Erythroblast (primary cell): Measurements from ENCODE around the gene DGKD.
A peak's percentile ranks its signal among the peaks of the same experiment; 100 is the strongest.

Experiments
- DNase-seq, 2 experiments: peaks; one replicate each; lab custom pipeline; 2025; lab: John Stamatoyannopoulos, UW
- GATA1 ChIP-seq: IDR thresholded peaks from 2 replicates; pipeline ENCODE4 v1.6.1; 2011; ENCODE audit warnings: low read depth, mild to moderate bottlenecking, control low read depth, low read length, moderate library complexity
- POLR2A ChIP-seq: IDR thresholded peaks from 2 replicates; pipeline ENCODE4 v1.6.1; 2011; ENCODE audit warnings: mild to moderate bottlenecking, low read length

The DGKD gene

GRCh38 chr2:233399306-233400225 is 45.3 kb downstream of the DGKD start:
- no peak for DNase-seq
- TF ChIP-seq POLR2A, result no peak
- no peak for TF ChIP-seq GATA1

- no peak for DNase-seq
- no peak for TF ChIP-seq GATA1
- TF ChIP-seq POLR2A, result no peak
Measured at GRCh38 chr2:233400341-233400740, 46.0 kb downstream of the DGKD start.

GRCh38 chr2:233400961-233401360 is 46.7 kb downstream of the DGKD start:
- TF ChIP-seq POLR2A, result no peak
- no peak for TF ChIP-seq GATA1
- no peak for DNase-seq

- no peak for DNase-seq
- TF ChIP-seq POLR2A (no peak), GATA1 (no peak)
Measured at GRCh38 chr2:233402346-233402745, 48.1 kb downstream of the DGKD start.

- no peak for DNase-seq
- TF ChIP-seq GATA1 (no peak), POLR2A (no peak)
Measured at GRCh38 chr2:233402789-233403188, 48.5 kb downstream of the DGKD start.

- DNase-seq, result peak; percentile 30 to 38
- TF ChIP-seq GATA1 (no peak), POLR2A (no peak)
Measured at GRCh38 chr2:233404222-233404621, 49.9 kb downstream of the DGKD start.

- no peak for TF ChIP-seq POLR2A
- DNase-seq, result no peak
Measured at GRCh38 chr2:233406865-233407264, 52.6 kb downstream of the DGKD start.

GRCh38 chr2:233407771-233408181 is 53.5 kb downstream of the DGKD start:
- no peak for TF ChIP-seq POLR2A
- no peak for TF ChIP-seq GATA1
- no peak for DNase-seq

- no peak for TF ChIP-seq POLR2A
- TF ChIP-seq GATA1, result no peak
- DNase-seq, result no peak
Measured at GRCh38 chr2:233408366-233409285, 54.3 kb downstream of the DGKD start.

GRCh38 chr2:233409286-233409991 is 55.1 kb downstream of the DGKD start:
- peak; percentile 14 to 40 for DNase-seq

GRCh38 chr2:233410196-233410760 is 56.0 kb downstream of the DGKD start:
- DNase-seq, result no peak

More at GRCh38 chr2:233409286-233409991, 55.1 kb downstream of the DGKD start:
- TF ChIP-seq GATA1 (no peak), POLR2A (no peak)

GRCh38 chr2:233411162-233411561 is 56.9 kb downstream of the DGKD start:
- no peak for DNase-seq

More at GRCh38 chr2:233410196-233410760, 56.0 kb downstream of the DGKD start:
- TF ChIP-seq GATA1 (no peak), POLR2A (no peak)

GRCh38 chr2:233412405-233412804 is 58.1 kb downstream of the DGKD start:
- TF ChIP-seq POLR2A (no peak), GATA1 (no peak)
- no peak for DNase-seq

More at GRCh38 chr2:233411162-233411561, 56.9 kb downstream of the DGKD start:
- TF ChIP-seq POLR2A (no peak), GATA1 (no peak)
